Activated CD4-positive, alpha-beta T cell treated with anti-CD3 and anti-CD28 coated beads for 36 hours (primary cell): Measurements from ENCODE around the gene ETV5. TPM values are rescaled to one million over a fixed set of nuclear protein-coding genes. Genes with fewer than 3 reads are reported as not detected.

Source experiments
- ATAC-seq: fragments of 200-7000 bp; cut with Tn5 transposase; one replicate; pipeline ENCODE4 v1.10.0; 2021; ENCODE audit warnings: mild to moderate bottlenecking, moderate library complexity
- CTCF ChIA-PET: fragments of 350-600 bp; sonication (Branson Sonifier 250); formaldehyde crosslinking; loops from one replicate; lab custom pipeline; 2021; ENCODE audit warnings: antibody characterized with exemption; lab: Charles Lee
- POLR2A ChIA-PET: fragments of 350-600 bp; sonication (Branson Sonifier 250); formaldehyde crosslinking; loops from one replicate; lab custom pipeline; 2021; ENCODE audit warnings: antibody characterized with exemption, inconsistent platforms; lab: Charles Lee
- DNase-seq: peaks from one replicate; pipeline ENCODE4 v3.0.0-alpha.2; 2020
- H3K27ac Mint-ChIP-seq: one replicate; pipeline ENCODE4 v1.8.0; 2021; ENCODE audit warnings: mixed read lengths
- H3K27me3 Mint-ChIP-seq: one replicate; pipeline ENCODE4 v1.8.0; 2021; ENCODE audit warnings: mixed read lengths
- H3K36me3 Mint-ChIP-seq: one replicate; pipeline ENCODE4 v1.8.0; 2021; ENCODE audit warnings: low read depth, mixed read lengths
- H3K4me1 Mint-ChIP-seq: one replicate; pipeline ENCODE4 v1.8.0; 2021; ENCODE audit warnings: mixed read lengths
- H3K4me3 Mint-ChIP-seq: one replicate; pipeline ENCODE4 v1.8.0; 2021; ENCODE audit warnings: mild to moderate bottlenecking, moderate library complexity, mixed read lengths
- H3K9me3 Mint-ChIP-seq: one replicate; pipeline ENCODE4 v1.8.0; 2021; ENCODE audit warnings: low read depth, mixed read lengths
- intact Hi-C, 2 experiments: fragments of 100-400 bp; cut with DNase I in 1 of 2; cut with micrococcal nuclease in 1 of 2; formaldehyde crosslinking; loops; one replicate each; pipeline versions ENCODE4 v1.14.2 to v1.15.1; 2022 to 2024; cut with DNase I, micrococcal nuclease
- total RNA-seq, 2 experiments: library from RNA; stranded (reverse); gene quantifications; one replicate each; pipeline ENCODE4 v1.2.3, GENCODE V29; 2021

The ETV5 gene
- total RNA-seq, 2 experiments from 2014 or later: 0.83 to 1.4 TPM

GRCh38 chr3:186095561-186096081, 13.3 kb downstream of the ETV5 start:
- H3K4me3 Mint-ChIP-seq: no peak overlapping the region
- POLR2A ChIA-PET: interaction anchor here (0.6 kb wide), 1 partner anchor 109 kb away, joined by 4 read pairs; no protein-coding TSS in a partner anchor
- DNase-seq: no peak
- CTCF ChIA-PET: no interaction called here
- peaks cover 56% of the 10 kb centered on the region for H3K27me3 Mint-ChIP-seq
- peaks cover 3% of the 10 kb centered on the region for H3K4me1 Mint-ChIP-seq
- no peaks in the 10 kb centered on the region for H3K9me3 Mint-ChIP-seq
- no peaks in the 10 kb centered on the region for H3K36me3 Mint-ChIP-seq
- no peak for ATAC-seq
- intact Hi-C loops: no loop called here
- no peak overlapping the region for H3K27ac Mint-ChIP-seq

GRCh38 chr3:186094696-186095425, 14.0 kb downstream of the ETV5 start:
- CTCF ChIA-PET: no interaction called here
- DNase-seq: no peak
- peaks cover 3% of the 10 kb centered on the region for H3K4me1 Mint-ChIP-seq
- POLR2A ChIA-PET: interaction anchor here (0.6 kb wide), 1 partner anchor 110 kb away, joined by 4 read pairs; no protein-coding TSS in a partner anchor
- intact Hi-C loops: loop anchor here in 1 of 2 experiments (5.0 kb wide), 1 partner anchor 147 kb away; no protein-coding TSS in a partner anchor
- H3K27ac Mint-ChIP-seq: no peak overlapping the region
- no peaks in the 10 kb centered on the region for H3K36me3 Mint-ChIP-seq
- no peak for ATAC-seq
- no peaks in the 10 kb centered on the region for H3K9me3 Mint-ChIP-seq
- H3K4me3 Mint-ChIP-seq: no peak overlapping the region
- H3K27me3 Mint-ChIP-seq: peaks cover 50% of the 10 kb centered on the region

- H3K4me3 Mint-ChIP-seq: no peak overlapping the region
- H3K4me1 Mint-ChIP-seq: peaks cover 3% of the 10 kb centered on the region
- peaks cover 46% of the 10 kb centered on the region for H3K27me3 Mint-ChIP-seq
- H3K36me3 Mint-ChIP-seq: no peaks in the 10 kb centered on the region
- ATAC-seq (no peak), DNase-seq (no peak)
- ChIA-PET POLR2A (no interaction called here), CTCF (interaction anchor here (1.2 kb wide), 1 partner anchor 446 kb away, joined by 3 read pairs; no protein-coding TSS in a partner anchor)
- intact Hi-C loops: loop anchor here in 1 of 2 experiments (5.0 kb wide), 1 partner anchor 148 kb away; no protein-coding TSS in a partner anchor
- no peak overlapping the region for H3K27ac Mint-ChIP-seq
- H3K9me3 Mint-ChIP-seq: no peaks in the 10 kb centered on the region
Measured at GRCh38 chr3:186094271-186094670, 14.6 kb downstream of the ETV5 start.

GRCh38 chr3:186093271-186093900, 15.5 kb downstream of the ETV5 start:
- Mint-ChIP-seq H3K4me1 (peaks cover 3% of the 10 kb centered on the region), H3K27ac (no peak overlapping the region), H3K4me3 (no peak overlapping the region), H3K36me3 (no peaks in the 10 kb centered on the region), H3K27me3 (peaks cover 40% of the 10 kb centered on the region), H3K9me3 (no peaks in the 10 kb centered on the region)
- CTCF ChIA-PET: interaction anchor here (1.2 kb wide), 1 partner anchor 447 kb away, joined by 3 read pairs; no protein-coding TSS in a partner anchor
- POLR2A ChIA-PET: no interaction called here
- ATAC-seq (no peak), DNase-seq (peak; percentile 19)
- intact Hi-C loops: loop anchor here in 1 of 2 experiments (5.0 kb wide), 1 partner anchor 149 kb away; no protein-coding TSS in a partner anchor

- H3K9me3 Mint-ChIP-seq: no peaks in the 10 kb centered on the region
- intact Hi-C loops: loop anchor here in 1 of 2 experiments (5.0 kb wide), 1 partner anchor 150 kb away; no protein-coding TSS in a partner anchor
- DNase-seq (no peak), ATAC-seq (no peak)
- ChIA-PET POLR2A (no interaction called here), CTCF (interaction anchor here (0.6 to 1.0 kb wide), 2 partner anchors 46 to 448 kb away, joined by 3 read pairs; no protein-coding TSS in a partner anchor)
- peaks cover 36% of the 10 kb centered on the region for H3K27me3 Mint-ChIP-seq
- H3K4me1 Mint-ChIP-seq: no peaks in the 10 kb centered on the region
- no peak overlapping the region for H3K27ac Mint-ChIP-seq
- H3K36me3 Mint-ChIP-seq: no peaks in the 10 kb centered on the region
- H3K4me3 Mint-ChIP-seq: no peak overlapping the region
Measured at GRCh38 chr3:186092360-186093070, 16.4 kb downstream of the ETV5 start.

- Mint-ChIP-seq H3K36me3 (no peaks in the 10 kb centered on the region), H3K27ac (no peak overlapping the region), H3K9me3 (no peaks in the 10 kb centered on the region), H3K4me1 (no peaks in the 10 kb centered on the region), H3K4me3 (no peak overlapping the region), H3K27me3 (peaks cover 25% of the 10 kb centered on the region)
- ATAC-seq (no peak), DNase-seq (no peak)
- ChIA-PET POLR2A (no interaction called here), CTCF (interaction anchor here (0.5 kb wide), 1 partner anchor 449 kb away, joined by 3 read pairs; no protein-coding TSS in a partner anchor)
- intact Hi-C loops: loop anchor here in 1 of 2 experiments (5.0 kb wide), 1 partner anchor 151 kb away; no protein-coding TSS in a partner anchor
Measured at GRCh38 chr3:186090901-186091300, 18.0 kb downstream of the ETV5 start.

GRCh38 chr3:186088335-186088734, 20.6 kb downstream of the ETV5 start:
- Mint-ChIP-seq H3K27me3 (peaks cover 8% of the 10 kb centered on the region), H3K4me1 (no peaks in the 10 kb centered on the region), H3K27ac (no peak overlapping the region), H3K36me3 (no peaks in the 10 kb centered on the region), H3K9me3 (no peaks in the 10 kb centered on the region), H3K4me3 (no peak overlapping the region)
- intact Hi-C loops: no loop called here
- POLR2A ChIA-PET: no interaction called here
- no peak for DNase-seq
- CTCF ChIA-PET: interaction anchor here (1.2 kb wide), 1 partner anchor 42 kb away, joined by 3 read pairs; no protein-coding TSS in a partner anchor
- no peak for ATAC-seq

GRCh38 chr3:186084264-186084663, 24.6 kb downstream of the ETV5 start:
- Mint-ChIP-seq H3K4me1 (no peaks in the 10 kb centered on the region), H3K9me3 (no peaks in the 10 kb centered on the region), H3K36me3 (no peaks in the 10 kb centered on the region), H3K4me3 (no peak overlapping the region), H3K27ac (no peak overlapping the region), H3K27me3 (peaks cover 7% of the 10 kb centered on the region)
- ATAC-seq: no peak
- DNase-seq: no peak
- ChIA-PET CTCF (no interaction called here), POLR2A (no interaction called here)
- intact Hi-C loops: no loop called here

GRCh38 chr3:186083746-186084145, 25.1 kb downstream of the ETV5 start:
- ATAC-seq: no peak
- peaks cover 7% of the 10 kb centered on the region for H3K27me3 Mint-ChIP-seq
- no peaks in the 10 kb centered on the region for H3K4me1 Mint-ChIP-seq
- ChIA-PET CTCF (interaction anchor here (1.0 kb wide), 1 partner anchor 90 kb away, joined by 3 read pairs; no protein-coding TSS in a partner anchor), POLR2A (interaction anchor here (0.5 kb wide), 1 partner anchor 97 kb away, joined by 5 read pairs; no protein-coding TSS in a partner anchor)
- H3K36me3 Mint-ChIP-seq: no peaks in the 10 kb centered on the region
- DNase-seq: no peak
- H3K9me3 Mint-ChIP-seq: no peaks in the 10 kb centered on the region
- intact Hi-C loops: no loop called here
- H3K27ac Mint-ChIP-seq: no peak overlapping the region
- no peak overlapping the region for H3K4me3 Mint-ChIP-seq

- H3K27ac Mint-ChIP-seq: no peak overlapping the region
- no peaks in the 10 kb centered on the region for H3K9me3 Mint-ChIP-seq
- ATAC-seq: no peak
- ChIA-PET CTCF (interaction anchor here (0.6 to 1.9 kb wide), 4 partner anchors 14 to 535 kb away, joined by 3 to 6 read pairs (median 4); no protein-coding TSS in a partner anchor), POLR2A (no interaction called here)
- peaks cover 4% of the 10 kb centered on the region for H3K27me3 Mint-ChIP-seq
- H3K4me1 Mint-ChIP-seq: no peaks in the 10 kb centered on the region
- DNase-seq: no peak
- no peak overlapping the region for H3K4me3 Mint-ChIP-seq
- H3K36me3 Mint-ChIP-seq: no peaks in the 10 kb centered on the region
- intact Hi-C loops: no loop called here
Measured at GRCh38 chr3:186082150-186082549, 26.7 kb downstream of the ETV5 start.
